ENCODE data around the gene OTUD7B. TPM values are rescaled to one million over a fixed set of nuclear protein-coding genes. Genes with fewer than 3 reads are reported as not detected.

The OTUD7B gene
- total RNA-seq, 1 donor from 2014 or later: 48.9 TPM

DNA sequence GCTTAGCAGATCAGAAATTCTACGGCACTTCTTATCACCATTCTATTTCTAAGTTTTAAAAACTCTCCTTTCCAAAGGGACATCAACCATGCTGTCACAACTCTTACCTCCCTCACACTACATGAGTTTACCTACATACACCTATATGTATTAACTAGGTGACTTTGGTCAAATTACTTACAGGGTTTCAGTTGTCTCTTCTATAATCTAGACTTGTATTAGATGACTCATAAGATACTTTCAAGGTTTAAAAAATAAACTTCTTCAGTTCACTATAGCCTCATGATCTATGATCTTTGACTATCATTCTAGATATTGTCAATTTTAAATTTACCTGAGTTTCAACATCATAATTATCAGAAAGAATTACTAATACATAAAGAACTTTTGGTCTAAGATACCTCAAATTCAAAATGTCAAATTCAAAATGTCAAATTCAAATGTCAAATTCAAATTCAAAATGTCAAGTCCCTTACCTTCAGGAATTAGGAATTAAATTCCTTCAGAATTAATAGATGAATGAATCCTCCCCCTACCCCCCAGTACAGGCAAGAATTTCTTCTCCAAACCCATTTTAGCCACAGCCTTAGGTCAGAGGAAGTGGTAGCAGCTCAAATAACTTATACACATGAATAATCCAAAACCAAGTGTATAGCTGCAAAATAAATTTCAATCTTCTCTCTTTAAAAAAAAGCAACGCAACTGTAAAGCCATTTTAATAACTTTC is 31.1 kb downstream of the OTUD7B start:
- Mint-ChIP-seq H3K4me3 (no peak overlapping the region), H3K27ac (peak overlapping the region; percentile 92), H3K36me3 (peaks cover 20% of the 10 kb centered on the region), H3K9me3 (no peaks in the 10 kb centered on the region), H3K4me1 (peaks cover 53% of the 10 kb centered on the region), H3K27me3 (ENCODE audit: low read depth) (no peaks in the 10 kb centered on the region)
- TF ChIP-seq, protein P1, sequence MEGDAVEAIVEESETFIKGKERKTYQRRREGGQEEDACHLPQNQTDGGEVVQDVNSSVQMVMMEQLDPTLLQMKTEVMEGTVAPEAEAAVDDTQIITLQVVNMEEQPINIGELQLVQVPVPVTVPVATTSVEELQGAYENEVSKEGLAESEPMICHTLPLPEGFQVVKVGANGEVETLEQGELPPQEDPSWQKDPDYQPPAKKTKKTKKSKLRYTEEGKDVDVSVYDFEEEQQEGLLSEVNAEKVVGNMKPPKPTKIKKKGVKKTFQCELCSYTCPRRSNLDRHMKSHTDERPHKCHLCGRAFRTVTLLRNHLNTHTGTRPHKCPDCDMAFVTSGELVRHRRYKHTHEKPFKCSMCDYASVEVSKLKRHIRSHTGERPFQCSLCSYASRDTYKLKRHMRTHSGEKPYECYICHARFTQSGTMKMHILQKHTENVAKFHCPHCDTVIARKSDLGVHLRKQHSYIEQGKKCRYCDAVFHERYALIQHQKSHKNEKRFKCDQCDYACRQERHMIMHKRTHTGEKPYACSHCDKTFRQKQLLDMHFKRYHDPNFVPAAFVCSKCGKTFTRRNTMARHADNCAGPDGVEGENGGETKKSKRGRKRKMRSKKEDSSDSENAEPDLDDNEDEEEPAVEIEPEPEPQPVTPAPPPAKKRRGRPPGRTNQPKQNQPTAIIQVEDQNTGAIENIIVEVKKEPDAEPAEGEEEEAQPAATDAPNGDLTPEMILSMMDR (IDR thresholded peaks at IDR 0.05; ENCODE audit: unreplicated experiment): no peak
- no peak for DNase-seq (ENCODE audit: low spot score in 2 of 2, unreplicated experiment in 2 of 2)

DNA sequence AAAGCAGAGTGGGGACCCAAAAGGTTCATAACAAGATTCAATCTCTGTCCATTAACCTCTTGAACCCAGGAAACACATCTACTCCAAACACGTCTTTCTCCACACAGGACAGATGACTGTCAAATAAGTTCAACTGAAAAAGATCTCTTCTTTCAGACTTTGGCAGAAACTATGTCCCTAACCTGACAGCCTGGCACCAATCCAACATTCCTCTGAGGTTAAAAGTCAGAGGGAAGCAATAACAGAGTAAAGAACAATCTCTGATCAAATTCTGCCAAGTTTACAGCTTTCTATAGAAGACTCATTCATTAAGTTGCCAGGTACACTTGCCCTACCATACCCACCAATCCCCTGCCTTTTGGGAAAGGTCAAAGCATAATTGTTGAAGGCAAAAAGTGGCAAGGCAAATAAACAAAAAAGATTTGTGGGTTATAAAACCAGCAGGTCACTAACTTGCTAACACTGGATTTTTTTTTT is 31.9 kb downstream of the OTUD7B start:
- DNase-seq (ENCODE audit: low spot score in 2 of 2, unreplicated experiment in 2 of 2): no peak
- H3K27ac Mint-ChIP-seq: peak overlapping the region; percentile 92
- peaks cover 23% of the 10 kb centered on the region for H3K36me3 Mint-ChIP-seq
- TF ChIP-seq, protein P1 (IDR thresholded peaks at IDR 0.05; ENCODE audit: unreplicated experiment): no peak
- no peaks in the 10 kb centered on the region for H3K9me3 Mint-ChIP-seq
- H3K4me3 Mint-ChIP-seq: peak overlapping the region; percentile 10
- peaks cover 45% of the 10 kb centered on the region for H3K4me1 Mint-ChIP-seq
- no peaks in the 10 kb centered on the region for H3K27me3 Mint-ChIP-seq (ENCODE audit: low read depth)

DNA sequence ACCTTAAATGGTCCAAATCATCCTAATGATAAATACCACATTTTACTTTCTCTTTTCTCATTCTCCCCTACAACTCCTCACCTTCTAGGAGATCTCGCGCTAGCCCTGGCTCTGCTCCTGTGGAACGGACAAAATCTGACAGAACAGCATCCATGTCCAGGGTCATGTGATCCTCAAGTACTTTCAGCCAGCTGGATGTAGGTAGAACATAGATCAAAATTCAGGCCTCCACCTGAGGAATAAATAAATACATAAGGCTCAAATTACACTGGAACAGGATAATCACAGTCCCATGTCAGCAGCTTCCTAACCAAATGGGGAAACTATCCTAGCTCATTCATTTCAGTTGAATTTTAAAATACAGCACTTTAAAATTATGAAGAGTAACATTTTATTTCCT is 33.2 kb downstream of the OTUD7B start:
- H3K9me3 Mint-ChIP-seq: no peaks in the 10 kb centered on the region
- H3K27ac Mint-ChIP-seq: peak overlapping the region; percentile 84
- TF ChIP-seq, protein P1 (IDR thresholded peaks at IDR 0.05; ENCODE audit: unreplicated experiment): no peak
- no peak overlapping the region for H3K4me3 Mint-ChIP-seq
- no peak for DNase-seq (ENCODE audit: low spot score in 2 of 2, unreplicated experiment in 2 of 2)
- H3K4me1 Mint-ChIP-seq: peaks cover 34% of the 10 kb centered on the region
- peaks cover 29% of the 10 kb centered on the region for H3K36me3 Mint-ChIP-seq
- H3K27me3 Mint-ChIP-seq (ENCODE audit: low read depth): no peaks in the 10 kb centered on the region

DNA sequence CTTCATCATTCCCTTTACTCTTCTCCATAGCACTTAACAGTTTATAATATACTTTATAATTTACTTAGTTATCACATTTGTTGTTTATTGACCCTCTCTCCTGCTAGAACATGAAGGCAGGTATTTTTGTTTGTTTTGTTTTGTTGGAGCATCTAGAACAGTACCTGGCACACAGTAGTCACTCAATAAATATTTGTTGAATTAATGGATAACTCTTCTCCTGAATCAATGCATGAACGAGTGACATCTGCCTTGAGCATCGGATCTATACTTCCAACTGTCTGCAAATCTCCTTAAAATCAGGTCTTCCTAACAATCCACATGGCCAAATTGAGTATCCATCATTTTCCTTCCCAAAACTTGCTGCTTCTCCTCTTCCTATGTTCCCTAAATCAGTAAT is 38.0 kb downstream of the OTUD7B start:
- Mint-ChIP-seq H3K27ac (no peak overlapping the region), H3K4me3 (no peak overlapping the region), H3K36me3 (peaks cover 39% of the 10 kb centered on the region), H3K9me3 (no peaks in the 10 kb centered on the region), H3K27me3 (ENCODE audit: low read depth) (no peaks in the 10 kb centered on the region), H3K4me1 (peaks cover 5% of the 10 kb centered on the region)
- TF ChIP-seq, protein P1 (IDR thresholded peaks at IDR 0.05; ENCODE audit: unreplicated experiment): no peak
- no peak for DNase-seq (ENCODE audit: low spot score in 2 of 2, unreplicated experiment in 2 of 2)

DNA sequence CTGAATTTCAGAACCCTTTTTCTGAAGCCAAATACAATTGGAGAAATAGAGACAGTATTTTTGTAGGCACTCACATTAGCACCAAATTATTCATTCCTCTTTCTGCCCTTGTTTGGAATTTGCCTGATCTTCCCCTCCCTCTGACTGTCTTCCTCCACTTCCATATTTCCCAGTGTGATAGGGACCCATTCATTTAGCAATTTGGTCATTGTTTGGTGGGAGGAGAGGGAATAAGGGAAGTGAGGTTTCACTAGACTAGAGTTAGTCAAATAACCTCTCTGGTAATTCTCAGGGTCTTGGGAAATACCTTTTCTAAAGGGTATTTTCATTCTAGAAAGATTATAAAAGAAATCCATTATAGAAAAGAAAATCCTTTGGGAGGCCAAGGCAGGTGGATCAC is 42.9 kb downstream of the OTUD7B start:
- TF ChIP-seq, protein P1 (IDR thresholded peaks at IDR 0.05; ENCODE audit: unreplicated experiment): no peak
- H3K27ac Mint-ChIP-seq: peak overlapping the region; percentile 19
- no peak overlapping the region for H3K4me3 Mint-ChIP-seq
- no peak for DNase-seq (ENCODE audit: low spot score in 2 of 2, unreplicated experiment in 2 of 2)
- H3K27me3 Mint-ChIP-seq (ENCODE audit: low read depth): no peaks in the 10 kb centered on the region
- no peaks in the 10 kb centered on the region for H3K9me3 Mint-ChIP-seq
- H3K4me1 Mint-ChIP-seq: no peaks in the 10 kb centered on the region
- peaks cover 46% of the 10 kb centered on the region for H3K36me3 Mint-ChIP-seq

All from mesothelial cell of epicardium (in vitro differentiated cells).